OCI-LY1 (cell line): ENCODE measurements around the gene SPATA9.
"Not testable (repeated sequence)": the region's sequence is repeated elsewhere in the genome, so short reads cannot be mapped to it uniquely, and the experiment has no call there.

Experiments
- H2AFZ ChIP-seq: fragments of 200-600 bp; sonication (generic), shearing (Covaris generic); 2 replicates; pipeline ENCODE4 v1.6.0; 2014; ENCODE audit warnings: antibody characterized with exemption, mild to moderate bottlenecking, low read length
- H3F3A ChIP-seq: fragments of 200-600 bp; sonication (generic), shearing (Covaris generic); 2 replicates; pipeline ENCODE4 v1.6.0; 2014; ENCODE audit warnings: mild to moderate bottlenecking, antibody characterized with exemption, low read length, moderate library complexity; ENCODE audit not compliant: insufficient read depth
- H3K27ac ChIP-seq: fragments of 200-600 bp; sonication (generic); 2 replicates; pipeline ENCODE4 v1.5.1; 2014; ENCODE audit warnings: low read length, mixed run types, mild to moderate bottlenecking, low read depth; ENCODE audit not compliant: poor library complexity, severe bottlenecking
- H3K27me3 ChIP-seq: fragments of 200-600 bp; sonication (generic); 2 replicates; pipeline ENCODE4 v1.6.0; 2014; ENCODE audit warnings: antibody characterized with exemption, mild to moderate bottlenecking, low read length, moderate library complexity; ENCODE audit not compliant: insufficient read depth
- H3K36me3 ChIP-seq: fragments of 200-600 bp; sonication (generic); 2 replicates; pipeline ENCODE4 v1.6.1; 2014; ENCODE audit warnings: mild to moderate bottlenecking, antibody characterized with exemption, low read length, moderate library complexity, mixed read lengths; ENCODE audit not compliant: insufficient read depth
- H3K4me1 ChIP-seq: fragments of 200-600 bp; sonication (generic); 2 replicates; pipeline ENCODE4 v1.5.1; 2014; ENCODE audit warnings: mild to moderate bottlenecking, low read length, moderate library complexity; ENCODE audit not compliant: insufficient read depth, severe bottlenecking
- H3K4me2 ChIP-seq: fragments of 200-600 bp; sonication (generic), shearing (Covaris generic); 2 replicates; pipeline ENCODE4 v1.6.1; 2014; ENCODE audit warnings: low read length
- H3K4me3 ChIP-seq: fragments of 200-600 bp; sonication (generic); 2 replicates; pipeline ENCODE4 v1.5.1; 2014; ENCODE audit warnings: low read length, low read depth, mild to moderate bottlenecking, mixed read lengths; ENCODE audit not compliant: poor library complexity, severe bottlenecking
- H3K79me2 ChIP-seq: fragments of 200-600 bp; shearing (Covaris generic); 2 replicates; pipeline ENCODE4 v1.6.1; 2016; ENCODE audit warnings: mixed run types, low read length, mixed read lengths; ENCODE audit not compliant: insufficient read depth
- H3K9ac ChIP-seq: fragments of 200-600 bp; sonication (generic), shearing (Covaris generic); 2 replicates; pipeline ENCODE4 v1.6.1; 2014; ENCODE audit warnings: mild to moderate bottlenecking, low read length, mixed read lengths
- H3K9me2 ChIP-seq: fragments of 200-600 bp; sonication (generic), shearing (Covaris generic); 2 replicates; pipeline ENCODE4 v1.6.1; 2014; ENCODE audit warnings: low read depth, mild to moderate bottlenecking, low read length, mixed read lengths
- H3K9me3 ChIP-seq: fragments of 200-600 bp; shearing (Covaris generic); 2 replicates; pipeline ENCODE4 v1.6.1; 2014; ENCODE audit warnings: low read length, mixed read lengths
- H4K20me1 ChIP-seq: fragments of 200-600 bp; sonication (generic), shearing (Covaris generic); 2 replicates; pipeline ENCODE4 v1.6.0; 2016; ENCODE audit warnings: mild to moderate bottlenecking, low read length; ENCODE audit not compliant: insufficient read depth
- CTCF ChIP-seq: fragments of 200-600 bp; sonication (generic), shearing (Covaris generic); IDR thresholded peaks from 2 replicates; pipeline ENCODE4 v1.5.1; 2017; ENCODE audit warnings: mild to moderate bottlenecking, antibody characterized with exemption, low read length, moderate library complexity, mixed read lengths
- EZH2 ChIP-seq: fragments of 200-600 bp; sonication (generic), shearing (Covaris generic); IDR thresholded peaks from 2 replicates; pipeline ENCODE4 v1.8.0; 2017; ENCODE audit warnings: borderline replicate concordance, mixed run types, mild to moderate bottlenecking, antibody characterized with exemption, low read length, moderate library complexity, mixed read lengths

SPATA9 gene

GRCh38 chr5:95717439-95717838, 34.6 kb upstream of the SPATA9 start:
- Histone ChIP-seq H3K9me2 (no peaks in the 10 kb centered on the region), H3K27ac (no peak overlapping the region), H2AFZ (no peak overlapping the region), H3K36me3 (no peaks in the 10 kb centered on the region), H3K79me2 (no peaks in the 10 kb centered on the region), H3K27me3 (no peaks in the 10 kb centered on the region), H3K9ac (no peak overlapping the region), H4K20me1 (no peaks in the 10 kb centered on the region), H3K4me3 (no peak overlapping the region), H3F3A (no peaks in the 10 kb centered on the region), H3K9me3 (no peaks in the 10 kb centered on the region), H3K4me2 (no peak overlapping the region), H3K4me1 (no peaks in the 10 kb centered on the region)
- no peak for TF ChIP-seq CTCF
- no peak for TF ChIP-seq EZH2

GRCh38 chr5:95715799-95716461, 33.1 kb upstream of the SPATA9 start:
- TF ChIP-seq EZH2 (no peak), CTCF (no peak)
- no peak overlapping the region for H3K27ac ChIP-seq
- H4K20me1 ChIP-seq: no peaks in the 10 kb centered on the region
- H3K4me3 ChIP-seq: no peak overlapping the region
- H3F3A ChIP-seq: no peaks in the 10 kb centered on the region
- H3K36me3 ChIP-seq: no peaks in the 10 kb centered on the region
- H3K4me1 ChIP-seq: no peaks in the 10 kb centered on the region
- H3K9me2 ChIP-seq: no peaks in the 10 kb centered on the region
- no peaks in the 10 kb centered on the region for H3K9me3 ChIP-seq
- no peaks in the 10 kb centered on the region for H3K27me3 ChIP-seq
- no peak overlapping the region for H3K9ac ChIP-seq
- no peak overlapping the region for H2AFZ ChIP-seq
- H3K79me2 ChIP-seq: no peaks in the 10 kb centered on the region
- H3K4me2 ChIP-seq: no peak overlapping the region

- Histone ChIP-seq H3K4me1 (no peaks in the 10 kb centered on the region), H3K27ac (no peak overlapping the region)
Observed at GRCh38 chr5:95713960-95714710, 31.3 kb upstream of the SPATA9 start.

DNA sequence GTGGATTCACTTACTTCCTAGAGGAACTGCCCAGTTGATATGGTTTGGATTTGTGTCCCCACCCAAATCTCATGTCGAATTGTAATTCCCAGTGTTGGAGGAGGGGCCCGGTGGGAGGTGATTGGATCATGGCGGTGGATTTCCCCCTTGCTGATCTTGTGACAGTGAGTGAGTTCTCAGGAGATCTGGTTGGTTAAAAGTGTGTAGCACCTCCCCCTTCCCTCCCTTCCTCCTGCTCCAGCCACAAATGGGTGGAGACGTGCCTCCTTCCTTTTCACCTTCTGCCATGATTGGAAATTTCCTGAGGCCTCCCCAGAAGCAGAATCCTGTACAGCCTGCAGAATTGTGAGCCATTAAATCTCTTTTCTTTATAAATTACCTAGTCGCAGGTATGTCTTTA, 30.5 kb upstream of the SPATA9 start:
- H3K36me3 ChIP-seq, H3K9ac ChIP-seq, H3K4me2 ChIP-seq, H3K4me3 ChIP-seq, H3K27ac ChIP-seq, H3K9me2 ChIP-seq, H3K27me3 ChIP-seq, H3F3A ChIP-seq, H3K79me2 ChIP-seq, H3K4me1 ChIP-seq, H2AFZ ChIP-seq, H4K20me1 ChIP-seq, H3K9me3 ChIP-seq: not testable (repeated sequence)

More at GRCh38 chr5:95713960-95714710, 31.3 kb upstream of the SPATA9 start:
- no peaks in the 10 kb centered on the region for H3K9me3 ChIP-seq
- H4K20me1 ChIP-seq: no peaks in the 10 kb centered on the region
- H2AFZ ChIP-seq: no peak overlapping the region
- H3K27me3 ChIP-seq: no peaks in the 10 kb centered on the region
- H3K4me3 ChIP-seq: no peak overlapping the region
- TF ChIP-seq EZH2 (no peak), CTCF (no peak)
- no peaks in the 10 kb centered on the region for H3K79me2 ChIP-seq
- no peaks in the 10 kb centered on the region for H3K36me3 ChIP-seq
- H3K9me2 ChIP-seq: no peaks in the 10 kb centered on the region
- no peak overlapping the region for H3K4me2 ChIP-seq
- H3F3A ChIP-seq: no peaks in the 10 kb centered on the region
- no peak overlapping the region for H3K9ac ChIP-seq
